OCI-LY7 (cell line): Measurements from ENCODE around the gene ACAA2.

Experiments used
- CTCF ChIP-seq: fragments of 200-600 bp; sonication (generic); conservative IDR thresholded peaks from 2 replicates; pipeline ENCODE4 v1.5.1; 2014; ENCODE audit warnings: mild to moderate bottlenecking, antibody characterized with exemption, low read length, moderate library complexity, mixed read lengths
- EZH2phosphoT487 ChIP-seq: fragments of 200-600 bp; sonication (generic); IDR thresholded peaks from 2 replicates; pipeline ENCODE4 v1.6.1; 2018; ENCODE audit warnings: low read depth, borderline replicate concordance, mild to moderate bottlenecking, mixed run types, antibody characterized with exemption, low read length, moderate library complexity, mixed read lengths

GRCh38 chr18:49738721-49739120 is 74.6 kb downstream of the ACAA2 start:
- TF ChIP-seq CTCF (no peak), EZH2phosphoT487 (no peak)
